Measurements from ENCODE around the gene PHOX2A. TPM values are rescaled to one million over a fixed set of nuclear protein-coding genes. Genes with fewer than 3 reads are reported as not detected.

The PHOX2A gene
- total and polyA plus RNA-seq, 2 of the 13 experiments (the other 11 are each of a cell fraction or from before 2014, with no cell fraction given) = not detected

DNA sequence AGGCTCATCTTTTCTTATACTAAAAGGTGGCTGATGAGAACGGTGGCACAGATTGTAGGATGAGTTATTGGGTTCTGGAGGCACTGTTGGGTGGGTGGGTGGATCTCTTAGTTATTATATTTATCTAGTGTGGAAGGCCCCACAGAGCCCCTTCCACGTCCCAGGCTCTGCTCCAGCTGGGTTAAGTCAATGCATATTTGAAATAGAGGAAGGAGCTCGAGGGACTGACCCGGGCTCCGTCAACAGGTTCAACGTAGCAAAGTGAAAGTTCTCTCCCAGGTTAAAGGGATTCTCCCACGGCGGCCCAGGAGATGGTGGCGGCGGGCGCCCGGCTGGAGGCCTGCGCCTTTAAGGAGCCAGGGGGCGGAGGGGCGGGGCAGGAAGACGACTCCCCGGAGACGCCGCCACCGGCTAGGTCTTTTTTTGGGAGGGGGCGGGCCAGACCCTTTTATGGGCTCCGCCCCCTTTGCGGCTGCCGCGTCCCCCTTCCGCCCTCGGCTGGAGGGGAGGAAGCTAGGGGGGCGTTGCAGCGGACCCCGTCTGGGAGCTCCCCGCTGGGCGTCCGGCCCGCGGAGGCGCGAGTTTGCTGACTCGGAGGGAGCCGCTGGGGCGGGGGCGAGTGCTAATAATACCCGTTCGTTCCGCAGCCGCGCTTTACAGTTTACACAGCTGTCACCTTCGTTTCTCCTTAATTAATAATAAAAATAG lies 20.9 kb downstream of the PHOX2A start (continued):
- TF ChIP-seq, protein P1, sequence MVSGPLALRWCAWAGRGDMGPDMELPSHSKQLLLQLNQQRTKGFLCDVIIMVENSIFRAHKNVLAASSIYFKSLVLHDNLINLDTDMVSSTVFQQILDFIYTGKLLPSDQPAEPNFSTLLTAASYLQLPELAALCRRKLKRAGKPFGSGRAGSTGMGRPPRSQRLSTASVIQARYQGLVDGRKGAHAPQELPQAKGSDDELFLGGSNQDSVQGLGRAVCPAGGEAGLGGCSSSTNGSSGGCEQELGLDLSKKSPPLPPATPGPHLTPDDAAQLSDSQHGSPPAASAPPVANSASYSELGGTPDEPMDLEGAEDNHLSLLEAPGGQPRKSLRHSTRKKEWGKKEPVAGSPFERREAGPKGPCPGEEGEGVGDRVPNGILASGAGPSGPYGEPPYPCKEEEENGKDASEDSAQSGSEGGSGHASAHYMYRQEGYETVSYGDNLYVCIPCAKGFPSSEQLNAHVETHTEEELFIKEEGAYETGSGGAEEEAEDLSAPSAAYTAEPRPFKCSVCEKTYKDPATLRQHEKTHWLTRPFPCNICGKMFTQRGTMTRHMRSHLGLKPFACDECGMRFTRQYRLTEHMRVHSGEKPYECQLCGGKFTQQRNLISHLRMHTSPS (CRISPR knock-in tag; IDR thresholded peaks at IDR 0.05; ENCODE audit: low read depth) = no peak
- no peak; the same call in 1 of the 2 replicates for TF ChIP-seq FOXA3 (CRISPR knock-in tag; IDR thresholded peaks at IDR 0.05)
- TF ChIP-seq KAT2B (IDR thresholded peaks at IDR 0.05; ENCODE audit: borderline replicate concordance, low read depth, low read length) = no peak
- TF ChIP-seq, protein P2, sequence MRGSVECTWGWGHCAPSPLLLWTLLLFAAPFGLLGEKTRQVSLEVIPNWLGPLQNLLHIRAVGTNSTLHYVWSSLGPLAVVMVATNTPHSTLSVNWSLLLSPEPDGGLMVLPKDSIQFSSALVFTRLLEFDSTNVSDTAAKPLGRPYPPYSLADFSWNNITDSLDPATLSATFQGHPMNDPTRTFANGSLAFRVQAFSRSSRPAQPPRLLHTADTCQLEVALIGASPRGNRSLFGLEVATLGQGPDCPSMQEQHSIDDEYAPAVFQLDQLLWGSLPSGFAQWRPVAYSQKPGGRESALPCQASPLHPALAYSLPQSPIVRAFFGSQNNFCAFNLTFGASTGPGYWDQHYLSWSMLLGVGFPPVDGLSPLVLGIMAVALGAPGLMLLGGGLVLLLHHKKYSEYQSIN (CRISPR knock-in tag; IDR thresholded peaks at IDR 0.05; ENCODE audit: borderline replicate concordance) = no peak
- peak; percentile 59 for TF ChIP-seq SP5 (CRISPR knock-in tag; IDR thresholded peaks at IDR 0.05; ENCODE audit: borderline replicate concordance, low read depth)
- no peak for TF ChIP-seq GTF2F1 (IDR thresholded peaks at IDR 0.05; ENCODE audit: low read length)
- TF ChIP-seq ZNF556 (CRISPR knock-in tag; IDR thresholded peaks at IDR 0.05; ENCODE audit: borderline replicate concordance) = no peak
- TF ChIP-seq, protein P3, sequence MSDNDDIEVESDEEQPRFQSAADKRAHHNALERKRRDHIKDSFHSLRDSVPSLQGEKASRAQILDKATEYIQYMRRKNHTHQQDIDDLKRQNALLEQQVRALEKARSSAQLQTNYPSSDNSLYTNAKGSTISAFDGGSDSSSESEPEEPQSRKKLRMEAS (IDR thresholded peaks at IDR 0.05) = peak; percentile 50
- no peak for TF ChIP-seq MTA1 (CRISPR knock-in tag; IDR thresholded peaks at IDR 0.05; ENCODE audit: borderline replicate concordance)
- no peak for TF ChIP-seq FOXK1 (CRISPR knock-in tag; IDR thresholded peaks at IDR 0.05; ENCODE audit: borderline replicate concordance, low read depth)
- TF ChIP-seq, protein P4, sequence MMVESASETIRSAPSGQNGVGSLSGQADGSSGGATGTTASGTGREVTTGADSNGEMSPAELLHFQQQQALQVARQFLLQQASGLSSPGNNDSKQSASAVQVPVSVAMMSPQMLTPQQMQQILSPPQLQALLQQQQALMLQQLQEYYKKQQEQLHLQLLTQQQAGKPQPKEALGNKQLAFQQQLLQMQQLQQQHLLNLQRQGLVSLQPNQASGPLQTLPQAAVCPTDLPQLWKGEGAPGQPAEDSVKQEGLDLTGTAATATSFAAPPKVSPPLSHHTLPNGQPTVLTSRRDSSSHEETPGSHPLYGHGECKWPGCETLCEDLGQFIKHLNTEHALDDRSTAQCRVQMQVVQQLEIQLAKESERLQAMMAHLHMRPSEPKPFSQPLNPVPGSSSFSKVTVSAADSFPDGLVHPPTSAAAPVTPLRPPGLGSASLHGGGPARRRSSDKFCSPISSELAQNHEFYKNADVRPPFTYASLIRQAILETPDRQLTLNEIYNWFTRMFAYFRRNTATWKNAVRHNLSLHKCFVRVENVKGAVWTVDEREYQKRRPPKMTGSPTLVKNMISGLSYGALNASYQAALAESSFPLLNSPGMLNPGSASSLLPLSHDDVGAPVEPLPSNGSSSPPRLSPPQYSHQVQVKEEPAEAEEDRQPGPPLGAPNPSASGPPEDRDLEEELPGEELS (CRISPR knock-in tag; IDR thresholded peaks at IDR 0.05) = no peak
- TF ChIP-seq, protein P5, sequence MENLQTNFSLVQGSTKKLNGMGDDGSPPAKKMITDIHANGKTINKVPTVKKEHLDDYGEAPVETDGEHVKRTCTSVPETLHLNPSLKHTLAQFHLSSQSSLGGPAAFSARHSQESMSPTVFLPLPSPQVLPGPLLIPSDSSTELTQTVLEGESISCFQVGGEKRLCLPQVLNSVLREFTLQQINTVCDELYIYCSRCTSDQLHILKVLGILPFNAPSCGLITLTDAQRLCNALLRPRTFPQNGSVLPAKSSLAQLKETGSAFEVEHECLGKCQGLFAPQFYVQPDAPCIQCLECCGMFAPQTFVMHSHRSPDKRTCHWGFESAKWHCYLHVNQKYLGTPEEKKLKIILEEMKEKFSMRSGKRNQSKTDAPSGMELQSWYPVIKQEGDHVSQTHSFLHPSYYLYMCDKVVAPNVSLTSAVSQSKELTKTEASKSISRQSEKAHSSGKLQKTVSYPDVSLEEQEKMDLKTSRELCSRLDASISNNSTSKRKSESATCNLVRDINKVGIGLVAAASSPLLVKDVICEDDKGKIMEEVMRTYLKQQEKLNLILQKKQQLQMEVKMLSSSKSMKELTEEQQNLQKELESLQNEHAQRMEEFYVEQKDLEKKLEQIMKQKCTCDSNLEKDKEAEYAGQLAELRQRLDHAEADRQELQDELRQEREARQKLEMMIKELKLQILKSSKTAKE (CRISPR knock-in tag; IDR thresholded peaks at IDR 0.05; ENCODE audit: borderline replicate concordance) = no peak
- no peak for TF ChIP-seq KLF15 (CRISPR knock-in tag; IDR thresholded peaks at IDR 0.05; ENCODE audit: borderline replicate concordance)
- TF ChIP-seq MLLT10 (CRISPR knock-in tag; IDR thresholded peaks at IDR 0.05) = no peak
- TF ChIP-seq RAD21 (CRISPR knock-in tag; IDR thresholded peaks at IDR 0.05) = 0 out of 2 replicates have a peak, but pooled peaks have one; percentile 6
- TF ChIP-seq MAZ (IDR thresholded peaks at IDR 0.05; ENCODE audit: borderline replicate concordance, low read depth, low read length) = peak; percentile 71
- no peak for TF ChIP-seq MAZ (CRISPR knock-in tag; IDR thresholded peaks at IDR 0.05; ENCODE audit: low read depth)
- TF ChIP-seq, protein P6, sequence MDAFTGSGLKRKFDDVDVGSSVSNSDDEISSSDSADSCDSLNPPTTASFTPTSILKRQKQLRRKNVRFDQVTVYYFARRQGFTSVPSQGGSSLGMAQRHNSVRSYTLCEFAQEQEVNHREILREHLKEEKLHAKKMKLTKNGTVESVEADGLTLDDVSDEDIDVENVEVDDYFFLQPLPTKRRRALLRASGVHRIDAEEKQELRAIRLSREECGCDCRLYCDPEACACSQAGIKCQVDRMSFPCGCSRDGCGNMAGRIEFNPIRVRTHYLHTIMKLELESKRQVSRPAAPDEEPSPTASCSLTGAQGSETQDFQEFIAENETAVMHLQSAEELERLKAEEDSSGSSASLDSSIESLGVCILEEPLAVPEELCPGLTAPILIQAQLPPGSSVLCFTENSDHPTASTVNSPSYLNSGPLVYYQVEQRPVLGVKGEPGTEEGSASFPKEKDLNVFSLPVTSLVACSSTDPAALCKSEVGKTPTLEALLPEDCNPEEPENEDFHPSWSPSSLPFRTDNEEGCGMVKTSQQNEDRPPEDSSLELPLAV (CRISPR knock-in tag; conservative IDR thresholded peaks at IDR 0.05; ENCODE audit: low read depth) = no peak
- peak; percentile 65 for TF ChIP-seq ASH2L (IDR thresholded peaks at IDR 0.05; ENCODE audit: insufficient read length, low read depth, low read length)
- TF ChIP-seq HCFC1 (IDR thresholded peaks at IDR 0.05; ENCODE audit: low read depth, low read length) = no peak
- TF ChIP-seq RELA (CRISPR knock-in tag; IDR thresholded peaks at IDR 0.05) = no peak
